Activated CD8-positive, alpha-beta memory T cell treated with anti-CD3 and anti-CD28 coated beads, Interleukin-2, amount 50 U/mL, for 1 hour (primary cell): ENCODE data around the gene CRNKL1.
"Not testable (repeated sequence)": the region's sequence is repeated elsewhere in the genome, so short reads cannot be mapped to it uniquely, and the experiment has no call there.

Source experiments
- DNase-seq: peaks from one replicate; pipeline ENCODE4 v3.0.0-alpha.2; 2020; ENCODE audit errors: extremely low read depth

The CRNKL1 gene

DNA sequence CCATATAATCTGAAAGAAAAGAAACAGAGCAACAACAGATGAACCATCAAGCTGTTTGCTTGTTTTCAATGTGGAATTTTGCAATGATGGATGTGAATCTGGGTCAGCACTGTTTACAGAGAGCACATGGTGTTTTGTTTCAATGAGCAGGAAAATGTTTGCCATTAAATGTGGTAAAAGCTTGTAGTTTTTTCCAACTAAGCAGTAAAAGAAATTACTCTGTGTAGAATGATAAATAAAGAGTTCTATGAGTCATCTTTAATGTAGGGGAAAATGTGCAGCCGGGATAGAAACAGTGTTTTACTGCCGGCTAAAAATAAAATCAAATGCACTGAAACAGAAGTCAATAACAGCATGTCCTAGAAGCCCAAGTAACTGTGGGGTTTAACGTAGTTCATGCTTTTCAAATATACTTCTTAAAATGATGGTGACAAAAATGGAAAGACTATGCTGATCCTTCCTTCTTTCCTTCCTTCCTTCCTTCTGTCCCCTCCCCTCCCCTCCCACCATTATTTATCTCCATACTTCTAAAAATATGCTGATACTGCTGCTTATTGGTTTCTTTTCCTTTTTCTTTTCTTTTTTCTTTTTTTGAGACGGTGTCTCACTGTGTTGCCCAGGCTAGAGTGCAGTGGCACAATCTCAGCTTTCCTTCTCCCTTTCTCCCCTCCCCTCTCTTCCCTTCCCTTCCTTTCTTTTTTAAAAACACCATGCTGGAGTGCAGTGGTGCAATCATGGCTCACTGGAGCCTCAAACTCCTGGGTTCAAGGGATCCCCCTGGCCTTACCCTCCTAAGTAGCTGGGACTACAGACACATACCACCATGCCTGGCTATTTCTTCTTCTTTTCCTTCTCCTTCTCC is 41.4 kb downstream of the CRNKL1 start:
- DNase-seq, result no peak

- no peak for DNase-seq
Observed at GRCh38 chr20:20009784-20010253, 42.4 kb downstream of the CRNKL1 start.

- no peak for DNase-seq
Observed at GRCh38 chr20:20005342-20005741, 46.9 kb downstream of the CRNKL1 start.

- DNase-seq, result not testable (repeated sequence)
Observed at GRCh38 chr20:20003955-20004322, 48.3 kb downstream of the CRNKL1 start.

GRCh38 chr20:20003031-20003954 is 49.0 kb downstream of the CRNKL1 start:
- no peak for DNase-seq

- DNase-seq, result no peak
Observed at GRCh38 chr20:20002101-20002998, 49.9 kb downstream of the CRNKL1 start.

- DNase-seq, result no peak
Observed at GRCh38 chr20:20000211-20000968, 51.9 kb downstream of the CRNKL1 start.

- DNase-seq, result no peak
Observed at GRCh38 chr20:19998990-19999705, 53.1 kb downstream of the CRNKL1 start.

DNA sequence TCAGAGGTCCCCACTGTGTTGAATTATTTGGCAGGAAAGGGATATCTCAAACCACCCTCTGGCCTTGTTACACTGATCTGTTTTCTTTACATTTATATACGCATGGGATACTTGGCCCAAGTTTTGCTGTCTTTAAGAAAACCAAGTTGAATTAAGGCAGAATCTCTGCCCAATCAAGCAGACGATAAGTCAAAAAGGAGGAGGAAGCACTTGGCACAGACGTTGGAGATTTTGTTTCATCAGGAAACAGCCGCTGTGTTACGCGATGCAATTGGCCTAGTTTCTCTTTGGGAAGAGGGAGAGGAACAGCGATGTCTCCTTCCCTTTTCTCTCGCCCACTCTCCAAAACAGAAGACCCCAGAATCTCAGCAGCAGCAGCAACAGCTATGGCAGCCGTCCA is 55.3 kb downstream of the CRNKL1 start:
- no peak for DNase-seq

- DNase-seq, result no peak
Observed at GRCh38 chr20:19996222-19996621, 56.0 kb downstream of the CRNKL1 start.

DNA sequence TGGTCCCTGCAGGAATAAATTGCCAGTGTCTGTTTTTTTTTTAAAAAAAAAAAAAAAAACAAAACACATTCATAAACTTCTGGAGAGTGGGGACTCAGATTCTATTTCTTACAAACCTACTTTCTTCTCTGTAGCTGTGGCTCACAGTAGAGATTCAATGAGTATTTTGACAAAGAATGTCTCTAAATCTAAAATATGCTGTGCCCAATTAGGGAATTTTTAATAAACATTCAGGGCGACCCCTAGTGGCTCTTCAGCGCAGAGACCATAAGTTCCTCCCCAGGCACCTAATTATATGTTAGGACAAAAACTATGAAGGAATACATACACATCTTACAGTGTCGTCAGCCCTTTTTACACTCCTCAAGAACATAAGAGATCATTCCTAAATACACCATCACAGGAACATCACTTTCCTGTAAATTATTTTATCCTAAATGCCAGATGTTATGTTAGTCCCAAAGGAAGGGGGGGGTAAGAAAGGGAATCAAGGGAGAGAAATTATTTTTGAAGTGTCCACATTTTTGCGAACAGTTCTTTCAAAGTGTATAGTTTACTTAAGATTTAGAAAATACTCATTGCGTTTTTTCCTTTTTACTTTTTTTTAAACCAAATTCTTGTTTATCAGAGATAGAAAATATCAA is 56.9 kb downstream of the CRNKL1 start:
- DNase-seq, result no peak

DNA sequence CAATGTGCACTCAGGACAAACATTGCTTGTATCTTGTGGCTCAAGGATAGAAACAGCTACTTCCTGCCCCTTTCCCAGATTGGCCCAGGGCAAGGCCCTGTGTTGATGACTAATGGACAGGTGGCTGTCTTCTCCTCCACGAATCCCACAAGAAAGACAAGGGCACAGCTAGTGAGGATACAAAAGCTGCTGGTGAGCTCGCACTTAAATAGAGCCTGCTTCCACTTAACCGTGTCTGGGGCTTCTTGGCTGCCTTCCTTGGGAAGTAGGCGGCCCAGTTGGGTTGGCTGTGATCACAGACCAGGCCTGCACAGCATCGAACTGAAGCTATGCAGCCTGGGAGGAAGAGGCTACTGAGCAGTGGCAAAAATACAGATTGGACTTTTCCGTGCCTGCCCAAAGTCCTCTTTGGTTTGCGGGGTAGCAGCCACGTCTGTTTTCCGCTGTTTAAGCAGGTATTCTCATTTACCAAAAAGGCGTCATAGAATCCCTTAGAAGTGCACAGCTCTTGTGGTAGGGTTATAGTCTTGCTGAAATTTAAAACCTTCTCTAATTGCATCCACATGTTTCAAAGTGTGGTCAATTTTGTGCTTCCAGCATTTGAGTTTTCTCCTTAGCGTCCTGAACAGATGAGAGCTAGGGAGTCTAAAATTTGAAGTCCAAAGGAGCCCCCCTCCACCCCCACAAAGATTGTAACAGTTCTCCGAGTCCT is 58.2 kb downstream of the CRNKL1 start:
- no peak for DNase-seq

DNA sequence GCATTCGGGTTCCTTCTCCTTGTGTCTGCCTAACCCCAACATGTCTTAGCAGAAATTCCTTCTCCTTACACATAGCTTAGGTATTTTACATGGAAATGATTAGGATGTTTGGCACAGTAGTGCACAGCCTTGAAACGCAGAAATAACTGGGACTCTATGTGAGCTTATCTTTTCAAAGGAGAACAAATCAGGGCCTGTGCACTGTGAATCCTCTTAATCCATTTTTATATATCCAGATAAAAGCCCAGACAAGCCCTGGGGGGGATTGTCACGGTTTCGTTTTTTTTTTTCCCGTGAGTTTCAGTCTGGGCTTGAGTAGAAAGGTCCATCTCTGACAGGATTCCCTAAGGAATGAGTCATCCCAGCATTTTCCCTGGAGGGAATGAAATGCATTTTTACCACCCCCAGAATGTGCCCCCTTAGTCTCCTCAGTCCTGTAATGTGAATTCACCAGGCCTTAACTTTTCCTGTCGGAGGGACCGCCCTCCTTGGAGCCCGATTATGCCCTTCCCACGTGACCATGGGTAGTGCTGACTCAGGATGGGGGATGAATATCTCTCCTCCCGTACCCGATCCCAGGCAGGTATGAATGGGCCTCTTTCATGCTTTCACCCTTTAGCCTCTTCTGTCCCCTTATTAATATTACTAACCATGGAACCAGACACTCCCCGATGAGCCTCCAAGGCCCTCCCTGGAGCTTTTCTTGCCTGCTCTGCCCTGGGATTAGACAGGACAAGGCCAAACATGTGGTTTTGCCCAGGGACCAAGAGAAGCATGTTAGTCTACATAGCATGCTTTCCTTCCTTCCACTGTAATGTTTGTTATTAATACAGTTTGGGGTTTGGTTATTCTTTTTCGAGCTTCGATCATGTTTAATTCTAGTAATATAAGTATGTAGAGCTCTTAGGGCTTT is 59.0 kb downstream of the CRNKL1 start:
- DNase-seq, result no peak

DNA sequence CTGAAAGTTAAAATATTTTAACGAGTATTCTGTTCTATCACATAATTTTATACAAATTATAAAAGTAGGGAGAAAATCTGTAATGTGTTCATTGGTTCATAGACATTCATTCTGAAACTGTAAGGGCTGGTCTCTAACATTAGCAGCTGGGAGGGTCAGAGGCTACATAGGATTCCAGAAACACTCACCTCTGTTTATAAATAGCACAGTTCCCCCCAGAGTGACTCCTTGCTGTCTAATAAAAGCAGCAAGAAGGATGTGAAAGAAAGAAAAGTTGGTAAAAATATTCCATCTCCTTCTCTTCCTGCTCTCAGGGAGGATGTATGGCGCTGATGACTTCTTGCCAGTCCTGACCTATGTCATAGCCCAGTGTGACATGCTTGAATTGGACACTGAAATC is 60.4 kb downstream of the CRNKL1 start:
- no peak for DNase-seq

GRCh38 chr20:19991308-19991707 is 61.0 kb downstream of the CRNKL1 start:
- no peak for DNase-seq

- no peak for DNase-seq
Observed at GRCh38 chr20:19990850-19991249, 61.4 kb downstream of the CRNKL1 start.

DNA sequence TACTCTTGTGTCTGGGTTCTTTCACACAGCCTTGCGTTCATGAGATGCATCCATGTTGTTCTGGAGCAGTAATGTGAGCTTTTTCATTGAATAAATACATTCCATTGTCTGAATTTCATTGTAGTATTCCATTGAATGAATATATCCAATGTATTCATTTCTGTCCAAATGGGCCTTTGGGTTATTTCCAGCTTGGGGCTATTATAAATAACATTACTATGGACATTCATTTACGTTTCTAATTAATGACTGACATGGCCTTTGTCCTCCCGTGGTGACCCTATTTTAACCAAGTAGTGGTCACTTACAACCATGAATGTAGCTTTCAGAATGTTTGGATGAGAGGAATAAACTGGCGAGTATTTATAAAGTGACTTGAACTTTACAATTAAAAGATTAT is 65.2 kb downstream of the CRNKL1 start:
- no peak for DNase-seq

DNA sequence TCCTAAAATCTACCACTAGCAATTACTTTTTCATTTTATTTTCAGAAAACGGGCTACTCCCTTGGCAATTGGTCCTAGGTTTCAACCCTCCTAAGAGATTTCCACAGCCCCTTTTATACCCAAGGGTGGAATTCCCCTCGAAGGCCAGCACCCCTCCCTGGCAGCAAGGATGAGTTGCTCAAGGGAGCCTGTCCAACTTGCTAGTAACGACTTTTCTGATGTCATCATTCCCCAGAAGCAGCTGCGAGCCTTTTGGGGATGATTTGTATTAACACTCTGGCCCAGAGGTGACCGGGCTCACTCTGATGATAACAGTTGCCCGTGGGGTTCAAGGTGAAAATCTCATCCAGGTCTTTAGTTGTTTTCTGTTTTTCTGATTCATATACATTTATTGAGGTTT is 65.8 kb downstream of the CRNKL1 start:
- DNase-seq, result no peak
